Testis (tissue), 3 donors: ENCODE results near the gene IBTK. TPM values are rescaled to one million over a fixed set of nuclear protein-coding genes. Genes with fewer than 3 reads are reported as not detected.

ENCODE experiments used
- DNase-seq: peaks from one replicate; pipeline ENCODE4 v3.0.0-alpha.2; 2019
- H3K27ac ChIP-seq, 2 donors: fragments of 200-600 bp; sonication (generic); one replicate each; pipeline ENCODE4 v1.5.1; 2019
- H3K27me3 ChIP-seq: fragments of 200-600 bp; sonication (generic); one replicate; pipeline ENCODE4 v1.5.1; 2019
- H3K36me3 ChIP-seq: fragments of 200-600 bp; sonication (generic); one replicate; pipeline ENCODE4 v1.5.1; 2017; ENCODE audit warnings: low read depth; ENCODE audit errors: missing control alignments
- H3K4me1 ChIP-seq: fragments of 200-600 bp; sonication (generic); one replicate; pipeline ENCODE4 v1.5.1; 2019
- H3K4me3 ChIP-seq, 2 donors: fragments of 200-600 bp; sonication (generic); one replicate each; pipeline ENCODE4 v1.5.1; 2017 to 2019
- H3K9me3 ChIP-seq: fragments of 200-600 bp; sonication (generic); one replicate; pipeline ENCODE4 v1.5.1; 2017
- POLR2A ChIP-seq: fragments of 450-650 bp; IDR thresholded peaks from one replicate; pipeline ENCODE4 v1.6.1; 2017; ENCODE audit warnings: antibody characterized with exemption, mild to moderate bottlenecking, moderate library complexity
- WGBS, 2 donors: methylation state at CpG; one replicate each; pipeline ENCODE4 v1.1.5; 2018; 5-methylcytosine and 5-hydroxymethylcytosine counted together
- intact Hi-C: fragments of 100-400 bp; cut with DNase I; formaldehyde crosslinking; loops from one replicate; pipeline ENCODE4 v1.15.1; 2023; ENCODE audit warnings: low total_unique reads
- polyA plus RNA-seq: library from polyadenylated mRNA; stranded (reverse); fragments of 350-450 nt; fragmentation: Illumina TruSeq; extraction: RNeasy Lipid Tissue Mini Kit (QIAGEN cat#74804); gene quantifications from one replicate; pipeline ENCODE4 v1.2.3, GENCODE V29; 2014; ENCODE audit warnings: low read depth, low replicate concordance; ENCODE audit not compliant: insufficient read depth
- total RNA-seq, 2 donors: library from RNA; depleted of rRNA; stranded (reverse); fragments of >200 nt; gene quantifications; one replicate each; pipeline ENCODE4 v1.2.3, GENCODE V29; 2016
- TF ChIP-seq, protein P1 (sequence below), 3 experiments: fragments of 450-650 bp in 2 of 3; fragments of 200-600 bp in 1 of 3; sonication (generic) in 1 of 3; IDR thresholded peaks; one replicate each; pipeline ENCODE4 v1.5.1; 2016 to 2019; ENCODE audit warnings: antibody characterized with exemption in 3 of 3, mild to moderate bottlenecking in 2 of 3, moderate library complexity in 1 of 3

The IBTK gene
- total and polyA plus RNA-seq, 3 donors from 2014 or later = 13.8 to 26.6 (median 23.9) TPM

DNA sequence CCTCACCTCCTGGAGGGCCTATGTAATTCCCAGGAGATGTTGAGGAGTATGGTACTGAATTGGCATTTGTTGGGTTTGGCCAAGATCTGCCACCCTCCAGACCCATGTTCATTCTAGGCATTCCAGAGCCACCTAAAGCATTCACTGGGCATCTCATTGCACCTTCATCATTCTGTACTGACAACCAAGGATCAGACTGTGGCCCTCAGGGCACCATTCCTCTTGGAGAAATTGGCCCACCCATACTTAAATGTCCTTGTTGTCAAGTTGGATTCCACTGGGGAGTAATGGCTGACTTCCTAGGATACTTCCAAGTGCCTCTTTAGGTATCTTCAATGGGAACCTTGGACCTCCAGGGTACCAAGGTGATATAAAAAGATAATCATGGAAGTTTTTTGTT, 16.8 kb upstream of the IBTK start:
- Histone ChIP-seq H3K4me1 (peaks cover 5% of the 10 kb centered on the region), H3K4me3 (no peak overlapping the region), H3K27me3 (no peaks in the 10 kb centered on the region), H3K9me3 (no peaks in the 10 kb centered on the region), H3K27ac (no peak overlapping the region), H3K36me3 (no peaks in the 10 kb centered on the region)
- intact Hi-C loops = no loop called here
- TF ChIP-seq POLR2A = no peak
- TF ChIP-seq, protein P1, sequence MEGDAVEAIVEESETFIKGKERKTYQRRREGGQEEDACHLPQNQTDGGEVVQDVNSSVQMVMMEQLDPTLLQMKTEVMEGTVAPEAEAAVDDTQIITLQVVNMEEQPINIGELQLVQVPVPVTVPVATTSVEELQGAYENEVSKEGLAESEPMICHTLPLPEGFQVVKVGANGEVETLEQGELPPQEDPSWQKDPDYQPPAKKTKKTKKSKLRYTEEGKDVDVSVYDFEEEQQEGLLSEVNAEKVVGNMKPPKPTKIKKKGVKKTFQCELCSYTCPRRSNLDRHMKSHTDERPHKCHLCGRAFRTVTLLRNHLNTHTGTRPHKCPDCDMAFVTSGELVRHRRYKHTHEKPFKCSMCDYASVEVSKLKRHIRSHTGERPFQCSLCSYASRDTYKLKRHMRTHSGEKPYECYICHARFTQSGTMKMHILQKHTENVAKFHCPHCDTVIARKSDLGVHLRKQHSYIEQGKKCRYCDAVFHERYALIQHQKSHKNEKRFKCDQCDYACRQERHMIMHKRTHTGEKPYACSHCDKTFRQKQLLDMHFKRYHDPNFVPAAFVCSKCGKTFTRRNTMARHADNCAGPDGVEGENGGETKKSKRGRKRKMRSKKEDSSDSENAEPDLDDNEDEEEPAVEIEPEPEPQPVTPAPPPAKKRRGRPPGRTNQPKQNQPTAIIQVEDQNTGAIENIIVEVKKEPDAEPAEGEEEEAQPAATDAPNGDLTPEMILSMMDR (IDR thresholded peaks at IDR 0.05) = no peak
- DNase-seq = no peak

DNA sequence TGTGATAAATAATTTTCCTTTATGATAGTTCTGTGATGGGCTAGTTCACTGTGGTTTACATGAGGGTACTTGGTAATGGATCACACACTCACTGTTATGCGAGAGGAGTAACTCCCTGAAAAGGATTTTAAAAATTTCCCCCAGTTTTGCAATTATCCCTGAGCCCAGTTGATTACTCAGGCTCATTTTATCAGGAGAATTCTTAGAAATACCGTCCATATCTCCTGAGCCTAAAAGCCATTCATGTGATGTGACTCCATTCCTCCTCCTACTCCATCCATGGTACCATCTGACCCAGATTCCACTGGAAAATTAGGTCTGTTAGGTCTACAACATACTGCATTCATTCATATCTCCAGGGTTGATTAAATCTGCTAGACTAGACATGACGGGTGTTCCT, 16.4 kb upstream of the IBTK start:
- no peak overlapping the region for H3K27ac ChIP-seq
- DNase-seq = no peak
- 77 to 86% methylated on average over 3 of the region's 3 CpGs for WGBS, 2 donors
- no peak overlapping the region for H3K4me3 ChIP-seq
- H3K36me3 ChIP-seq = no peaks in the 10 kb centered on the region
- no peaks in the 10 kb centered on the region for H3K27me3 ChIP-seq
- TF ChIP-seq, protein P1 (IDR thresholded peaks at IDR 0.05) = no peak
- no peak for TF ChIP-seq POLR2A
- H3K9me3 ChIP-seq = no peaks in the 10 kb centered on the region
- intact Hi-C loops = no loop called here
- H3K4me1 ChIP-seq = peaks cover 5% of the 10 kb centered on the region

DNA sequence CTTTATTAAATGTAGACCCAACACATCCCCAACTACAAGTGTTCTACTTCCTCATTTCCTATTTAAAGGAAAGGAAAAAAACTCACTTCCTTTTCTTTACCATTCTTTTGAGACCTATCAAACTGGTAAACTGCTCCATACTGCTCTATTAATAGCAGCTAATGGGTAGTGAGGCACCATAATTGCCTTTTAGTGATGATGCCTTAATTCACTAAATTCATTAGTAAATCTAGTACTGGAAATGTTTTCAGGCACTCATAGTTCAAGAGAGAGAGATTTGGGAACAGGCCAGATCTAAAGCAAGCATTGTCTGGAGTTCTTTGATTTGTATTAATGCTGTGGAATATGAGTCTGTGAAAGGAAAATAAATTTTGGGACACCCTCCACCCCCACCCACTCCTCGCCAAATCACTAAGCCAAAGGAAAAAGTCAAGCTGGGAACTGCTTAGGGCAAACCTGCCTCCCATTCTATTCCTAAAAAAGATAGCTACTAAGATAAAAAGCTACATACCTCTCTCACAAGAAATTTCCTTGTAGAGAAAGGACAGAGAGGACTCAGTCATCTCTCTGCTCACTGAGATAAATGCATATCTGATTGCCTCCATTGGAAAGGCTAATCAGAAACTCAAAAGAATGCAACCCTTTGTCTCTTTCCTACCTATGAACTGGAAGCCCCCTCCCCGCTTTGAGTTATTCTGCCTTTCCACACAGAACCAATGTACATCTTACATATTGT, 13.6 kb upstream of the IBTK start:
- H3K4me3 ChIP-seq = no peak overlapping the region
- H3K36me3 ChIP-seq = no peaks in the 10 kb centered on the region
- H3K9me3 ChIP-seq = no peaks in the 10 kb centered on the region
- TF ChIP-seq, protein P1 (IDR thresholded peaks at IDR 0.05) = no peak
- no peak for TF ChIP-seq POLR2A
- intact Hi-C loops = no loop called here
- DNase-seq = no peak
- H3K27ac ChIP-seq = no peak overlapping the region
- H3K27me3 ChIP-seq = no peaks in the 10 kb centered on the region
- WGBS, 2 donors = 88 to 92% methylated on average over 2 of the region's 2 CpGs
- H3K4me1 ChIP-seq = peaks cover 5% of the 10 kb centered on the region

DNA sequence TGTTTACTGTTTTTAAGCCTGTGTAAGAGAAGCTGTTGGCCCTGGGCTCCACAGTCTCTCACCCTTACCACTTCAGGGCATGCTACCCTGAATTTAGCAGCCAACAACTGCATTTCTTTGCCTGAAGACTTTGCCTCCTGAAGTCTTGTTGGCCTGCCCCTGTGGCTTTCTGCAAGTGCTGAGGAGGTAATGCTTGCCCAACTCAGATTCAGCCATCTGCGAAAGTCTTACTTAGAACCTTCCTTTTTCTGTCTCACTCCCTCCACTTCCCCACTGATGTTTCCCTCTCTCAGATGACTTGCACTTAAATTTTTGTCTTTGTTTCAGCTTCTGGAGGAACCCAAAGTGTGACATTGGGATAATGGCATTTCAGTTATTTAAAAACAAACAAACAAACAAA, 11.8 kb upstream of the IBTK start:
- Histone ChIP-seq H3K9me3 (no peaks in the 10 kb centered on the region), H3K4me3 (no peak overlapping the region), H3K27me3 (no peaks in the 10 kb centered on the region), H3K36me3 (no peaks in the 10 kb centered on the region), H3K27ac (no peak overlapping the region), H3K4me1 (peaks cover 5% of the 10 kb centered on the region)
- no peak for DNase-seq
- TF ChIP-seq POLR2A = no peak
- TF ChIP-seq, protein P1 (IDR thresholded peaks at IDR 0.05) = no peak
- intact Hi-C loops = loop anchor here (10.0 kb wide), 1 partner anchor 795 kb away; no protein-coding TSS in a partner anchor
- 89 to 93% methylated on average over 1 of the region's 1 CpG for WGBS, 2 donors
